ENCODE data around the gene RASGEF1C. TPM values are rescaled to one million over a fixed set of nuclear protein-coding genes. Genes with fewer than 3 reads are reported as not detected.

The RASGEF1C gene
- total RNA-seq, 2 experiments from 2014 or later: not detected

DNA sequence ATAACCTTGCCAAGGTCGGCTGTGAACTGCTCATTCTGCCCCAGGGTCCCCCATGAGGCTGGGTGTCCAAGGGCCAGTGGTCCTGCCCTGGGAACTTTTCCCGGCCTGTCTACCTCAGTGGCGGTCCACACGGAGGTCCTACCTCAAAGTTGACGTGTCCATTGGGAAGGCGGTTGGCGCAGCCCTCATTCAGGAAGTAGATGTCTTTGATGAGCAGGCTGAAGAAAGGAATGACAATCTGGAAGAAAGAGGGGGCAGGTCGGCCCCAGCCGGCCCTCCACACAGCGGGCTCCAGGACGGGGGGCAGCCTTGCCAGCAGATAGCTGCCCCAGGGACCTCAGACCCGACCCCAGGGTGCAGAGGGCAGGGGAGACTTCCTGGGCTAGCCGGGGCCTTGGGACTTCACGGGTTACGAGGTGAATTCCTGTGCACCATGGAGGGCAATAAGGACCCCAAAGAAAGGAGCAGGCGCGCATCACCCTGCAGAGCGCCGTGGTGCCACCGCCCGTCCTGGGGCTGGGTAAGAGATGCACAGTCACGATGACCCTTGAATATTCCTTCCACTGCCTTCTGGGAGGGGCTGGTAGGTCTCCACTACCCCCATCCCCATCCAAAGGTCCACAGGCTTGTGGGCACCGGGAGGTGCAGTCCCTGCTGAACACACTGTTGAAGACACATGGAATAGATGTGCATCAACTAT, 94.6 kb downstream of the RASGEF1C start:
- POLR2A ChIA-PET: no interaction called here
- CTCF ChIA-PET: no interaction called here

- ChIA-PET POLR2A (no interaction called here), CTCF (no interaction called here)
Observed at GRCh38 chr5:180113660-180114303, 95.2 kb downstream of the RASGEF1C start.

GRCh38 chr5:180112181-180112861, 96.7 kb downstream of the RASGEF1C start:
- ChIA-PET POLR2A (no interaction called here), CTCF (no interaction called here)

DNA sequence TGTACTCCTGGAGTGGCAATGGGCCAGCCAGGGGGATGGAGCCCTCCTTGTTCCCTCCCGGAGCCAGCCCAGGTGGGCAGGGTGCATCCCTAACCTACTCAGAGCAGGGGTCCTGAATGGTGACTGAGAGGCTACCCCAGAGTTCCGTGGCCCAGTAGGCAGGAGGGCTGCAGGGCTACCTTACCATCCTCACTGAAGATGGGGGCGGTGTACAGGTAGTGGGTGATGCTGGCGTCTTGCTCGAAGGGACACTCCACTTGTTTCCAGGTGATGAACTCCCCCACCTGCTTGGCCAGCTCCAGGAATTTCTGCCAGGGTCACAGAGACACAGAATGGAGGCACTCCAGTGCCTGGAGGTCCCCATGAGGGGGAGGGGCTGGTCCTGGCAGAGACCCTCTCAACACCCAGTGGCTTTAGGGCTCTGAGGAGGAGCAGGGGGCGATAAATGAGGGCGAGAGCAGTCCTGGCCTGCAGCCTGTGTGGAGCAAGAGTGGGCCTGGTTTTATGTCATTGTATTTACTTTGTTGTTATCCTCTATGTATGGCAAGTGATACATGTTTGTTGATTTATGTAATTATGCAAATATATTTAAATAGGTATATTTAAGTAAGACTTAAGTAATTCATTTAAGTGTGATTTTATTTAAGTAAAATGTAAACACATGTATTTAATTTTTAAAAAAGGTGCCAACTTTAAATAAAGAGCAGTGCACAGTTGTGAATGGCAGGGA, 97.6 kb downstream of the RASGEF1C start:
- ChIA-PET POLR2A (no interaction called here), CTCF (no interaction called here)

GRCh38 chr5:180109920-180110319, 99.1 kb downstream of the RASGEF1C start:
- POLR2A ChIA-PET: no interaction called here
- CTCF ChIA-PET: interaction anchor here (0.6 kb wide), 1 partner anchor 234 kb away, joined by 3 read pairs; no protein-coding TSS in a partner anchor

GRCh38 chr5:180107005-180107404, 102.0 kb downstream of the RASGEF1C start:
- POLR2A ChIA-PET: no interaction called here
- CTCF ChIA-PET: no interaction called here

GRCh38 chr5:180105827-180106312, 103.1 kb downstream of the RASGEF1C start:
- CTCF ChIA-PET: no interaction called here

DNA sequence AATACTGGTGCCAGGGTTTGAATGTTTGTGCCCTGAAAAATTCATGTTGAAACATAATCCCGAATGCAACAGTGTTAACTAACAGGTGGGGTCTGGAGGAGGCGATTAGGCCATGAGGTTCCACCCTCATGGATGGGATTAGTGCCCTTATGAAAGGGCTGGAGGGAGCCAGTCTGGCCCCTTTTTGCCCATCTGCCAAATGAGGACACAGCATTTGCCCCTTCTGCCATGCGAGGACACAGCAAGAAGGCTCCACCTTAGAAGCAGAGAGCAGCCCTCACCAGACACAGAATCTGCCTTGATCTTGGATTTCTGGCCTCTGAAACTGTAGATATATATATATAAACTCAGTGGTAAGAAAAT, 104.9 kb downstream of the RASGEF1C start:
- ChIA-PET CTCF (no interaction called here), POLR2A (no interaction called here)

More at GRCh38 chr5:180105827-180106312, 103.1 kb downstream of the RASGEF1C start:
- POLR2A ChIA-PET: no interaction called here

GRCh38 chr5:180103487-180104167, 105.4 kb downstream of the RASGEF1C start:
- POLR2A ChIA-PET: no interaction called here
- CTCF ChIA-PET: no interaction called here

- POLR2A ChIA-PET: no interaction called here
- CTCF ChIA-PET: no interaction called here
Observed at GRCh38 chr5:180102636-180103035, 106.4 kb downstream of the RASGEF1C start.

DNA sequence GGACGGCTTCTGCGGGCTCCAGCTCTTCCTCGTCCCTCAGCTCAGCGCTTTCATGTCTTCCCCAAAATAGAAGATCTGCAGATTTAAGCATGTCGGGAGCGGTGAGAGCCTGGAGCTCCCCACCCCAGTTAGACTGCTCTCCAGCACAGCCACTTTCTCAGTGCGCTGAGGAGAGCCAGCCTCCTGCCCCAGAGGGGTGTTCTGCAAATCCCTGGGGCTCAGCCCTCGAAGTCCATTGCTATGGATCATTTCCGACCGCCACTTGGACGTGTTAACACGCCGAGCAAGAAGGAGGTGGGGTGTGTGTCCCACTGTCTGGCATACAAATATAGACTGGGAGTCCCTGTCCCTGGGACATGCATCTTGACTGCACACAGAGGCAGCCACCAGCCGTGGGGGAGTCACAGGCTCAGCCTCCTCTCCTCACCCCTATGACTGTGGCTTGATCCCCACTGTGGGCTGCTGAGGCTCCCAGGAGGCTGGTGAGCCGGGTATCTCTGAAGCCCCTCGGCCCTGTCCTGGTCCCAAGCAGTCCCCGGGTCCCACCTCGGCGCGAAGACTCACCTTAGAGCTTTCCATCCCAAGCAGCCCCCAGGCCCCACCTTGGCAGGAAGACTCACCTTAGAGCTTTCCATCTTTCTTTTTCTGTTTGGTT, 107.4 kb downstream of the RASGEF1C start:
- POLR2A ChIA-PET: no interaction called here
- CTCF ChIA-PET: no interaction called here

DNA sequence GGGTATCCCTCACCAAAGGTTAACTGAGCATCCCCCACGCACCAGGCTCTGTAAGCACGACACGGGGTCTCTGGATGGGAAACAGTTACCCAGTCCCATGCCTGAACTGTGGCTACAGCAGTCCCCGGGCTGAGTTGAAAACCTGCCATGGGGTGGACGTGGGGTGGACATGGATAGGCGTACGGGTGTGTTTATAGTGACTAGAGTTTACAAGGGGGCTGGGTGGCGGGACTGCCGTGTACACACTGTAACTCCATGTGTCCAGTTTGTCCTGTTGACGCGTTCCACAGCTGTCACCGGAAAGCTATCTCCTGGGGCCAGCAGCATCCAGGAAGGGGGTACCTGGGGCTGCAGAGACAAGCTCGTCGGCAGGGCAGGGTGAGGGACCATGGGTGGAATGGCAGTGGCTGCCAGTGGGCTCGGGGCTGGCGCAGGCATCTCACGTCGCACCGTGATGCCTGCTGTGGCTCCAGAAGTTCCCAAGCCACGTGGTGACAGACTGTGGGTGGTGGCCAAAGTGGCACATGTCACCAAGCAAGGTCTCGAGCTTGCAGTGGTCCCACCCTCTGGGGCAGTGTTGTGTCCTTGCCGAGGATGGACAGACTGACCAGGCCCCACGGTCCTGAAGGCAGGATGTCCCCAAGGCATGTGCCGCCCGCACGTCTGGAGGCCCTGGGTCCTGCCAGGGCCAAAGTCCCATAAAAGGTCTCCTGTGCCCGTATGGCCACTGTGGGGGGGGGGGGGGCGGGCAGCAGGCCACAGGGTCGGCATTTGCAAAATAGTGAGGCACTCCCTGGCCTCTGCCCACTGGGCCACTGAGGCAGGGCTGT, 108.2 kb downstream of the RASGEF1C start:
- ChIA-PET POLR2A (no interaction called here), CTCF (no interaction called here)

DNA sequence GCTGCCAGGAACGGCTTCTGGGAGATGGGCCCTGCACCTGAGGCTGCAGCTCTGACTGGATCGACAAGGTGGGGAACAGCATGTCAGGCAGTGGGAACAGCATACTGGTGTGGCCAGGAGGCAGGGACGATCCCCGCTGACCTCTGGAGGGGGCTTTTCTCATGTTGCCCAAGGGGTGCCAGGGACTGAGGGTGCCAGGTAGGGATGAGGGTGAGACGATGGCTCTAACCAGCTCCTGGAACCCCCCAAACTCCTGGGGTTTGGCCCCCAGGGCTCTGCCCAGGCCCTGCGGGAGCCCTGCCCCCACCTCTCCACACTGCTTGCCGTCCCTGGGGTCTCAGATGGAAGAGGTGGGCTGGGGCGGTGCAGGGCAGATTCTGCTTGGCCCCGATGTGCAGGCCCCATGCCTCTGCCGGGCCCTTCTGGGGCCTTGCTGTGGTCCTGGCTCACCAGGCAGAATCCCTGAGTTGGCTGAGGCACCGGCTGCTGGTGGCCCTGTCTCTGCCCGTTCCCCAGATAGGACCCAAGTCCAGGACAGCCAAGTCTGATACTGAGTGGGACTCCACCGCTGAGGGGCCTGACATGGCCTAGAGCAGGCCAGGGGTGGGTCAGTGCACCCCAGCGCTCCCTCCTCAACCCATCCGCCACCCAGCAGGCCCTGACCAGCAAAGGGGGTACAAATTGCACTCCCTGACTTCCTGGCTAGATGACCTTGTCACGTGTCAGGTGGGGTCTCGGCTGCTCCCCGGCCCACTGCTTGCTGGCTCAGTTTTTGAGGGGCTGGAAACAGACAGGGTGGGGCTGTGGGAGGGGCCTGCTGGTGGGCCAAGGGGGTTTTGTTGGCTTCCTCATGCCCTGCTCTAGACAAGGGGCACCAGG, 109.0 kb downstream of the RASGEF1C start:
- POLR2A ChIA-PET: no interaction called here

DNA sequence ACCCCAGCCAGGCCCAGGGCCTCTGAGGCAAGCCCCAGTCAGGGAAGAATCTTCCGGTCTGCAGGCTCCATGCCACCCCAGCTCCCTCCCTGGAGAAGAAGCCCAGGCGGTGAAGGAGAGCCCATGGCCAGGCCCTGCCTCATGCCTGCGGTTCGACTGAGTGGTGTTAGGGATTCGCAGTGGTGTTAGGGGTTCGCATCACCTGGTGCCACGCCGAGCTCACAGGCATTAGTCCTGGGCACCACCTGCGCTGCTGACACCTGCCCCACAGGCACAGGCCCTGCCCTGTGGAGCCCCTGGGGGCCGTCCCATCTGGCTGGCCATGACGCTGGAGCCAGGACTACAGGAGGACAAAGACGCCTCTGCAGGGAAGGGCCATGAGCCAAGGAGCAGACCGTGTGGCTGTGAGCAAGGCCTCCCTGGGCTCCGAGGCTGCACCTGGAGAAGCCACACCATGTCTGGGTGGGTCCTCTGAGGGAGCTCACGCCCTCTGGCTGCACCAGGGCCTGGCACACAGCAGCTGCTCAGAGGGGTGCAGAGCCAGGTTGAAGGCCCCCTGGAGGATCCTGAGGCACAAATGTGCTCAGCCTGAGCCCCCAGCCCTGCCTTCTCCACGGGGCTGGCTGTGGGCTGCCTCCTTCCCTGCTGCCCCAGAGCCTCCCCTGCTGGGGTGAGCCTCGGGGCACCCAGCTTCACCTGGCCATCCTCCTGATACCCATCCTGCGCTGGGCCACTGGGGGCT, 109.8 kb downstream of the RASGEF1C start:
- POLR2A ChIA-PET: no interaction called here
- CTCF ChIA-PET: no interaction called here

More for the DNA sequence above, 109.0 kb downstream of the RASGEF1C start:
- CTCF ChIA-PET: no interaction called here

DNA sequence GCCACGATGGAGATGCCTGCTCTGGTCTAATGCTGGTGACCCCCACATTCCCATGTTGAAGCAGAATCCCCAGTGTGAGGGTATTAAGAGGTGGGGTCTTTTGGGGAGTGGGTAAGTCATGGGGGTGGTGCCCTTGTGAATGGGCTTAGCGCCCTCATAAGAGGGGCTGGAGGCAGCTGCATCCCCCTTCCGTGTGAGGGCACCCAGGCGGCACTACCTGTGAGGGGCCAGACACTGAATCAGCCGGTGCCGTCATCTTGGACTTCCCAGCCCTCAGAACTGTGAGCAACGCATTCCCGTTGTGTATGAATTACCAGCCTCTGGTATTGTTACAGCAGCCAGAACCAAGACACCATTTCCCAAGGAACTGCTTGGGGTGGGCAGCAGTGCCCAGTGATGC, 110.5 kb downstream of the RASGEF1C start:
- CTCF ChIA-PET: no interaction called here

DNA sequence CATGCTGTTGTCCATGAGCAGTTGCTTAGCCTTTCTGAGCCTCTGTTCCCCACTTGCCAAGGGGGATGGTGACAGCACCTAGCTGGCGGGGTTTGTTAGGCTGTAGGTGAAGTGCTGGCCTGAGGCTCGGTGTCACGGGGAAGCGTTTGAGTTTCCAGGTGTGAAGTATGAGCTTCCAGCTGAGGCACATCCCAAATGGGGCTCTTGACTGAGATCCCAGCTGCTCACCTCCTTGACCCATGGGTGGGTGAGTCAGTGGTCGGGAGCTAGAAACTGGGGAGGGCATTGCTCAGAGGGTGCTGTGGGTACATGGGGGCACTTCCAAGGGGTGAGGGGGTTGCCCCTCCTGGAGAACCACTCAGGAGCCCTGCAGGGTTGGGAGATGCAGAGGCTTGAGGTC, 111.1 kb downstream of the RASGEF1C start:
- ChIA-PET CTCF (no interaction called here), POLR2A (no interaction called here)

More for the DNA sequence above, 110.5 kb downstream of the RASGEF1C start:
- POLR2A ChIA-PET: no interaction called here

Measured in activated CD8-positive, alpha-beta memory T cell treated with anti-CD3 and anti-CD28 coated beads for 36 hours (primary cell).